Activated CD4-positive, alpha-beta T cell treated with anti-CD3 and anti-CD28 coated beads, Interleukin-2, amount 50 U/mL, for 1 hour (primary cell): Measurements from ENCODE around the gene FAHD2B.
"Not testable (repeated sequence)": the region's sequence is repeated elsewhere in the genome, so short reads cannot be mapped to it uniquely, and the experiment has no call there.

Source experiments
- DNase-seq: peaks from one replicate; pipeline ENCODE4 v3.0.0-alpha.2; 2020

FAHD2B gene

GRCh38 chr2:97067279-97068004 is 27.2 kb downstream of the FAHD2B start:
- DNase-seq, result no peak

GRCh38 chr2:97066030-97066429 is 28.7 kb downstream of the FAHD2B start:
- not testable (repeated sequence) for DNase-seq

GRCh38 chr2:97062020-97062419 is 32.7 kb downstream of the FAHD2B start:
- not testable (repeated sequence) for DNase-seq

- DNase-seq, result not testable (repeated sequence)
Observed at GRCh38 chr2:97059782-97060181, 34.9 kb downstream of the FAHD2B start.

GRCh38 chr2:97056150-97056549 is 38.5 kb downstream of the FAHD2B start:
- DNase-seq, result not testable (repeated sequence)

GRCh38 chr2:97050032-97050431 is 44.6 kb downstream of the FAHD2B start:
- not testable (repeated sequence) for DNase-seq

GRCh38 chr2:97048448-97048847 is 46.2 kb downstream of the FAHD2B start:
- DNase-seq, result not testable (repeated sequence)

- not testable (repeated sequence) for DNase-seq
Observed at GRCh38 chr2:97046676-97047075, 48.0 kb downstream of the FAHD2B start.

GRCh38 chr2:97045895-97046499 is 48.7 kb downstream of the FAHD2B start:
- DNase-seq, result not testable (repeated sequence)
